ENCODE results near the gene MOB2. TPM values are rescaled to one million over a fixed set of nuclear protein-coding genes. Genes with fewer than 3 reads are reported as not detected.
A peak's percentile ranks its signal among the peaks of the same experiment; 100 is the strongest.

The MOB2 gene
- total RNA-seq, 2 donors from 2014 or later: 11.4 to 31.3 TPM

- ATAC-seq (no peak), DNase-seq (no peak)
- intact Hi-C loops (cut with DNase I): no loop called here
- Histone ChIP-seq H3K27ac (no peak overlapping the region), H3K4me3 (no peak overlapping the region), H3K4me1 (peaks cover 7% of the 10 kb centered on the region), H3K36me3 (replicated peaks in 1 of 2; ENCODE audit: insufficient read depth in 1 of 2, low read depth in 2 of 2) (no peaks in the 10 kb centered on the region), H3K9me3 (no peaks in the 10 kb centered on the region), H3K27me3 (no peaks in the 10 kb centered on the region)
- WGBS, 2 donors: 90 to 93% methylated on average over 7 to 13 of the region's 13 CpGs
- TF ChIP-seq CTCF (IDR thresholded peaks at IDR 0.05) (no peak), POLR2A (IDR thresholded peaks at IDR 0.05) (no peak)
These were observed 23.9 kb downstream of the MOB2 start for GRCh38 chr11:1462698-1462975.

GRCh38 chr11:1461826-1462697, 24.5 kb downstream of the MOB2 start:
- Histone ChIP-seq H3K36me3 (replicated peaks in 1 of 2; ENCODE audit: insufficient read depth in 1 of 2, low read depth in 2 of 2) (no peaks in the 10 kb centered on the region), H3K9me3 (no peaks in the 10 kb centered on the region), H3K4me1 (peaks cover 7% of the 10 kb centered on the region), H3K27me3 (no peaks in the 10 kb centered on the region), H3K4me3 (no peak overlapping the region), H3K27ac (no peak overlapping the region)
- 91 to 92% methylated on average over 46 of the region's 46 CpGs for WGBS, 2 donors
- DNase-seq (no peak), ATAC-seq (no peak)
- no peak for TF ChIP-seq POLR2A (IDR thresholded peaks at IDR 0.05)
- TF ChIP-seq CTCF (IDR thresholded peaks at IDR 0.05): no peak
- intact Hi-C loops (cut with DNase I): no loop called here

- H3K27me3 ChIP-seq: no peaks in the 10 kb centered on the region
- 86 to 90% methylated on average over 44 to 46 of the region's 50 CpGs for WGBS, 2 donors
- intact Hi-C loops (cut with DNase I): no loop called here
- H3K4me3 ChIP-seq: no peak overlapping the region
- peaks cover 7% of the 10 kb centered on the region for H3K4me1 ChIP-seq
- no peaks in the 10 kb centered on the region for H3K36me3 ChIP-seq (replicated peaks in 1 of 2; ENCODE audit: insufficient read depth in 1 of 2, low read depth in 2 of 2)
- H3K27ac ChIP-seq: no peak overlapping the region
- DNase-seq: no peak
- H3K9me3 ChIP-seq: no peaks in the 10 kb centered on the region
- ATAC-seq: no peak
- TF ChIP-seq POLR2A (IDR thresholded peaks at IDR 0.05): no peak
- no peak for TF ChIP-seq CTCF (IDR thresholded peaks at IDR 0.05)
These were observed 25.4 kb downstream of the MOB2 start for GRCh38 chr11:1460986-1461825.

GRCh38 chr11:1460396-1460985, 26.1 kb downstream of the MOB2 start:
- intact Hi-C loops (cut with DNase I): no loop called here
- no peak for ATAC-seq

More at GRCh38 chr11:1460396-1460985, 26.1 kb downstream of the MOB2 start:
- peak in 1 of 4 donors; percentile 45 for DNase-seq
- Histone ChIP-seq H3K4me3 (no peak overlapping the region), H3K4me1 (peaks cover 7% of the 10 kb centered on the region), H3K27ac (no peak overlapping the region), H3K36me3 (replicated peaks in 1 of 2; ENCODE audit: insufficient read depth in 1 of 2, low read depth in 2 of 2) (no peaks in the 10 kb centered on the region), H3K27me3 (no peaks in the 10 kb centered on the region), H3K9me3 (no peaks in the 10 kb centered on the region)
- 83 to 88% methylated on average over 17 to 40 of the region's 44 CpGs for WGBS, 2 donors
- TF ChIP-seq POLR2A (IDR thresholded peaks at IDR 0.05): no peak
- TF ChIP-seq CTCF (IDR thresholded peaks at IDR 0.05): no peak

Measured in body of pancreas (tissue), 4 donors.